Measurements from ENCODE around the gene FGD5.

FGD5 gene

DNA sequence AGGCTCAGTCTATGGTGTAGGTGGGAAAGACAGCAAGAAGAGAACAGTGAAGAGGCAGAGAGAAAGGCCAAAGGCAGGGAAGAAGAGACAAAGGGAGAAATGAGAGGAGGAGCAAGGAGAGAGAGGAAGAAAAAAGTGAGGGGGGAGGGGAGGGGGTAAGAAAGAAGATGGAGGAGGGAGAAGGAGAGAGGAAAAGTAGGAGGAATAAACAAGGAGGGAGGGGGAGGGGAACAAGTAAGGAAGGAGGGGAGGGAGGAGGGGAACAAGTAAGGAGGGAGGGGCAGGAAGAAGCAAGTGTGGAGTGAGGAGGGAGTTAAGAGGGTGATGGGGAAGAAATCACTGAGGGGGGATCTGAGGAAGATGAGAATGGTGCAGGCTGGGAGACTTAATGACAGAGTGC, 45.5 kb upstream of the FGD5 start:
- H3K27me3 ChIP-seq (replicated peaks; ENCODE audit: control insufficient read depth, insufficient read depth, low read length): no peaks in the 10 kb centered on the region
- DNase-seq (ENCODE audit: extremely low read depth, insufficient read length): no peak
- no peak overlapping the region for H3K4me3 ChIP-seq (replicated peaks; ENCODE audit: low read depth, low read length)
- TF ChIP-seq, protein P1, sequence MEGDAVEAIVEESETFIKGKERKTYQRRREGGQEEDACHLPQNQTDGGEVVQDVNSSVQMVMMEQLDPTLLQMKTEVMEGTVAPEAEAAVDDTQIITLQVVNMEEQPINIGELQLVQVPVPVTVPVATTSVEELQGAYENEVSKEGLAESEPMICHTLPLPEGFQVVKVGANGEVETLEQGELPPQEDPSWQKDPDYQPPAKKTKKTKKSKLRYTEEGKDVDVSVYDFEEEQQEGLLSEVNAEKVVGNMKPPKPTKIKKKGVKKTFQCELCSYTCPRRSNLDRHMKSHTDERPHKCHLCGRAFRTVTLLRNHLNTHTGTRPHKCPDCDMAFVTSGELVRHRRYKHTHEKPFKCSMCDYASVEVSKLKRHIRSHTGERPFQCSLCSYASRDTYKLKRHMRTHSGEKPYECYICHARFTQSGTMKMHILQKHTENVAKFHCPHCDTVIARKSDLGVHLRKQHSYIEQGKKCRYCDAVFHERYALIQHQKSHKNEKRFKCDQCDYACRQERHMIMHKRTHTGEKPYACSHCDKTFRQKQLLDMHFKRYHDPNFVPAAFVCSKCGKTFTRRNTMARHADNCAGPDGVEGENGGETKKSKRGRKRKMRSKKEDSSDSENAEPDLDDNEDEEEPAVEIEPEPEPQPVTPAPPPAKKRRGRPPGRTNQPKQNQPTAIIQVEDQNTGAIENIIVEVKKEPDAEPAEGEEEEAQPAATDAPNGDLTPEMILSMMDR (IDR thresholded peaks at IDR 0.05; ENCODE audit: insufficient read depth, low read length, poor library complexity, severe bottlenecking): no peak
- H3K36me3 ChIP-seq (ENCODE audit: control insufficient read depth, insufficient read depth, low read length): no peaks in the 10 kb centered on the region

DNA sequence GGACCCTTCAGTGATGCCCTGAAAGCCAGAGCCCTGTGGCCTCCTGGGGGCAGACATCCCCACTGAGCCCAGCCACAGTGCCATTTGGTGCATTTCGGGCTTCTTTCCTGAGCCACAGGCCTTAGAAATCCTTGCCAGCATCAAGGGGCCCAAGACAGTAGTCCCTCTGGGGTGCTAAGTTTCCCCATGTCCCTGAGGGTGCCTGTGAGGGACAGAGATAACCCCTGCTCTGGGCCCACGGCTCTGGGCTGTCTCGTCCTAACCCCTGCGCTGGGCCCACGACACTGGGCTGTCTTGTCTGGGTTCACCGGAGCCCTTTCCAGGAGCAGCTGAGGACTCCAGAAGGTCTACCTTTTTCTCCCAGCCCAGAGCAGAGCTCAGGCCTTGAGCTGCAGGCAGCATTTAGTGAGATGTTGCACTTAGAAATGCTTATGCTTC, 45.1 kb upstream of the FGD5 start:
- TF ChIP-seq, protein P1 (IDR thresholded peaks at IDR 0.05; ENCODE audit: insufficient read depth, low read length, poor library complexity, severe bottlenecking): no peak
- no peaks in the 10 kb centered on the region for H3K27me3 ChIP-seq (replicated peaks; ENCODE audit: control insufficient read depth, insufficient read depth, low read length)
- no peak overlapping the region for H3K4me3 ChIP-seq (replicated peaks; ENCODE audit: low read depth, low read length)
- H3K36me3 ChIP-seq (ENCODE audit: control insufficient read depth, insufficient read depth, low read length): no peaks in the 10 kb centered on the region
- DNase-seq (ENCODE audit: extremely low read depth, insufficient read length): no peak

DNA sequence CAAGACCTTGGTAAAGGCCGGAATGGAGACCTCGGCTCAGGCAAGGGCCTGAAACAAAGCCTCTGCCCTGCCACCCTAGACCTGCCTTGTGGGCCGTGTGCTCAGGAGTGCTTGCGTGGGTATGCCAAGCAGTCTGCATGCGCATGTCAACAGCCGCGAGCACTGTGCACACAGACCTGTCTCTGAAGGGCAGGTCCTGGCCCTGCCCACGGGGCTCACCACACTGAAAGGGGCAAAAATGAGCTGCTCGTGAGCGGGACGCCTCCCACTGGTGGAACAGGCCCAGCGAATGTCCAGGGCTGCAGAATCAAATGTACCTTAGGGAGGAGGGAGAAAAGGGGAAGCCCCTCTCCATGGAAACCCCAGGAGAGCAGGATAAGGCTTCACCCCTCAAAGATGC, 44.3 kb upstream of the FGD5 start:
- DNase-seq (ENCODE audit: extremely low read depth, insufficient read length): no peak
- Histone ChIP-seq H3K36me3 (ENCODE audit: control insufficient read depth, insufficient read depth, low read length) (no peaks in the 10 kb centered on the region), H3K4me3 (replicated peaks; ENCODE audit: low read depth, low read length) (no peak overlapping the region), H3K27me3 (replicated peaks; ENCODE audit: control insufficient read depth, insufficient read depth, low read length) (no peaks in the 10 kb centered on the region)
- TF ChIP-seq, protein P1 (IDR thresholded peaks at IDR 0.05; ENCODE audit: insufficient read depth, low read length, poor library complexity, severe bottlenecking): peak; percentile 5

DNA sequence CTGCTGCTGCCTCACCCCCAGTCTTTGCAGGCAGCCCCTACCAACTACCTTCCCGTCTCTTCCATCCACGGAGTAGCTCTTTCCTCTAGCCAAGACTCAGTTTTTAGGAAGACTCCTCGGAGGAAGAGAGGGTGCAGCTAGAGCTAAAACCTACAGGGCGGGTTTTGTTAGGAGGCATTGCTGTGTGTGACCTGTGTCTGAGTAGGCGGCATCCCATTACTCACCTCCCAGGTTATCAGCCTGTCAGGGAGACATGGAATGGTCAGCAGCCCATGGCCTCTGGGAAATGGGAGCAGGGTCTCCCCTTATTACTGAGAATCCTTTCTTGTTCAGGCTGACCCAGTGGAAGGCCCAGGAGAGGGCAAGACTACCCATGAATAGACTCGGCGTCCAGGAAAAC, 43.8 kb upstream of the FGD5 start:
- DNase-seq (ENCODE audit: extremely low read depth, insufficient read length): no peak
- no peak overlapping the region for H3K4me3 ChIP-seq (replicated peaks; ENCODE audit: low read depth, low read length)

DNA sequence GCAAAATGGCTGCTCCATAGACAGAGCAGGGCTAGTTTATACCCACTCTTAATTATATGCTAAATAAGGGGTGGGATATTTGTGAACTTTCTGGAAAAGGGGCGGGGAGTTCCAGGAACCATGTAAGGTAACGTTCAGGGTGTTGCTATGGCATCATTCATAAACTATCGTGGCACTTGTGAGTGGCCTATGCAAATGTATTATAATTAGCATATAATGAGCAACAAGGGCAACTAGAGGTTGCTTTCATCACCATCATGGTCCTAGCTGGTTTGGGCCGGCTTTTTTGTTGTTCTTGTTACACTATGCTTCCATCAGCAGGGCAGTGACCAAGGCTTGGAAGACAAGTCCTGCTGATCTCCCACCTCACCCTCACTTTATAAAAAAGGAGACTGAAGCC, 43.2 kb upstream of the FGD5 start:
- Histone ChIP-seq H3K36me3 (ENCODE audit: control insufficient read depth, insufficient read depth, low read length) (no peaks in the 10 kb centered on the region), H3K4me3 (replicated peaks; ENCODE audit: low read depth, low read length) (no peak overlapping the region), H3K27me3 (replicated peaks; ENCODE audit: control insufficient read depth, insufficient read depth, low read length) (no peaks in the 10 kb centered on the region)
- TF ChIP-seq, protein P1 (IDR thresholded peaks at IDR 0.05; ENCODE audit: insufficient read depth, low read length, poor library complexity, severe bottlenecking): no peak
- DNase-seq (ENCODE audit: extremely low read depth, insufficient read length): no peak

More for the DNA sequence above, 43.8 kb upstream of the FGD5 start:
- Histone ChIP-seq H3K27me3 (replicated peaks; ENCODE audit: control insufficient read depth, insufficient read depth, low read length) (no peaks in the 10 kb centered on the region), H3K36me3 (ENCODE audit: control insufficient read depth, insufficient read depth, low read length) (no peaks in the 10 kb centered on the region)
- TF ChIP-seq, protein P1 (IDR thresholded peaks at IDR 0.05; ENCODE audit: insufficient read depth, low read length, poor library complexity, severe bottlenecking): no peak

DNA sequence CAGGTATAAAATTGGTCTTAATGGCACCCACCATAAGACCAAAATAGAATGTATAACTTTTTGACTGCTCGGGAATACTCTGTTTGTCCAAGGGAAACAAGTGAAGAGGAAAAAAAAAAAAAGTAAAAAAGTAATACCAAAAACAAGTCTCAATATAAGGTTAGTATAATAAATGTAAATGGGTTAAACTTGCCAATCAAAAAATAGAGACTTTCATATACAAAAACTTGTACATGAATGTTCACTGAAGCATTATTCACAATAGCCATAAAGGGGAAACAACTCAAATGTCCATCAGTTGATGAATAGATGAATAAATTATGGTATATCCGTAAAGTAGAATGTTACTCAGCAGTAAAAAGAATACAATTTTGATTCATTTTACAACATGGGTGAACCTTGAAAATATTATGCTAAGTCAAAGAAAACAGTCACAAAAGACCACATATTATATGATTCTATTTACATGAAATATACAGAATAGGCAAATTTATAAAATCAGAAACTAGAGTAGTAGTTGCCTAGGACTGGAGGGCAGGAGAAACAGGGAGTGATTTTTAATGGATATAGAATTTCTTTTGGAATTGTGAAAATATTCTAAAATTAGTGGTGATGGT, 39.6 kb upstream of the FGD5 start:
- TF ChIP-seq, protein P1 (IDR thresholded peaks at IDR 0.05; ENCODE audit: insufficient read depth, low read length, poor library complexity, severe bottlenecking): no peak
- no peak for DNase-seq (ENCODE audit: extremely low read depth, insufficient read length)
- H3K4me3 ChIP-seq (replicated peaks; ENCODE audit: low read depth, low read length): no peak overlapping the region
- H3K27me3 ChIP-seq (replicated peaks; ENCODE audit: control insufficient read depth, insufficient read depth, low read length): no peaks in the 10 kb centered on the region
- H3K36me3 ChIP-seq (ENCODE audit: control insufficient read depth, insufficient read depth, low read length): no peaks in the 10 kb centered on the region

All from GM06990 (cell line).